Measurements from ENCODE around the gene RAD51B. TPM values are rescaled to one million over a fixed set of nuclear protein-coding genes. Genes with fewer than 3 reads are reported as not detected.

The RAD51B gene
- total RNA-seq, 1 experiment from 2014 or later = 14.2 TPM

GRCh38 chr14:68322940-68323620 is 503.5 kb downstream of the RAD51B start (continued):
- TF ChIP-seq ZNF532 (CRISPR knock-in tag; IDR thresholded peaks at IDR 0.05; ENCODE audit: borderline replicate concordance) = no peak
- TF ChIP-seq STAT6 (CRISPR knock-in tag; conservative IDR thresholded peaks at IDR 0.05; ENCODE audit: low read depth) = no peak
- no peak for TF ChIP-seq CTCF (IDR thresholded peaks at IDR 0.05)
- no peak for TF ChIP-seq CBFB (CRISPR knock-in tag; IDR thresholded peaks at IDR 0.05; ENCODE audit: low read depth)
- no peak for TF ChIP-seq ZNF219 (CRISPR knock-in tag; IDR thresholded peaks at IDR 0.05; ENCODE audit: borderline replicate concordance)
- no peak for TF ChIP-seq SP1 (CRISPR knock-in tag; conservative IDR thresholded peaks at IDR 0.05)
- no peak for TF ChIP-seq OVOL2 (CRISPR knock-in tag; IDR thresholded peaks at IDR 0.05; ENCODE audit: borderline replicate concordance)

GRCh38 chr14:68325267-68325807 is 505.8 kb downstream of the RAD51B start:
- Mint-ChIP-seq H3K27me3 (ENCODE audit: low read depth) (no peaks in the 10 kb centered on the region), H3K36me3 (no peaks in the 10 kb centered on the region), H3K4me1 (peaks cover 8% of the 10 kb centered on the region; the same call in 1 of the 2 replicates), H3K4me3 (no peak overlapping the region), H3K27ac (no peak overlapping the region), H3K9me3 (no peaks in the 10 kb centered on the region)
- DNase-seq (ENCODE audit: low spot score) (no peak), ATAC-seq (no peak)
- ChIA-PET CTCF (no interaction called here), POLR2A (no interaction called here)
- TF ChIP-seq E2F5 (CRISPR knock-in tag; IDR thresholded peaks at IDR 0.05) (no peak), OVOL2 (CRISPR knock-in tag; IDR thresholded peaks at IDR 0.05; ENCODE audit: borderline replicate concordance) (no peak), NR1H2 (CRISPR knock-in tag; IDR thresholded peaks at IDR 0.05) (no peak), ZNF396 (CRISPR knock-in tag; IDR thresholded peaks at IDR 0.05; ENCODE audit: borderline replicate concordance) (no peak), E2F4 (CRISPR knock-in tag; IDR thresholded peaks at IDR 0.05; ENCODE audit: borderline replicate concordance, low read depth) (no peak), ZNF425 (CRISPR knock-in tag; conservative IDR thresholded peaks at IDR 0.05) (no peak), ATF3 (CRISPR knock-in tag; conservative IDR thresholded peaks at IDR 0.05) (no peak), EMX1 (CRISPR knock-in tag; IDR thresholded peaks at IDR 0.05) (no peak), ATF1 (CRISPR knock-in tag; IDR thresholded peaks at IDR 0.05) (no peak), SOX15 (CRISPR knock-in tag; IDR thresholded peaks at IDR 0.05) (no peak), PRDM15 (CRISPR knock-in tag; IDR thresholded peaks at IDR 0.05) (no peak)
